NCI-H2227 treated with DMSO at 0.1 percent for 48 hours (cell line): ENCODE results near the gene SLC35G1.

Experiments used
- DNase-seq: peaks from one replicate; lab custom pipeline; 2025; lab: John Stamatoyannopoulos, UW

Gene SLC35G1

DNA sequence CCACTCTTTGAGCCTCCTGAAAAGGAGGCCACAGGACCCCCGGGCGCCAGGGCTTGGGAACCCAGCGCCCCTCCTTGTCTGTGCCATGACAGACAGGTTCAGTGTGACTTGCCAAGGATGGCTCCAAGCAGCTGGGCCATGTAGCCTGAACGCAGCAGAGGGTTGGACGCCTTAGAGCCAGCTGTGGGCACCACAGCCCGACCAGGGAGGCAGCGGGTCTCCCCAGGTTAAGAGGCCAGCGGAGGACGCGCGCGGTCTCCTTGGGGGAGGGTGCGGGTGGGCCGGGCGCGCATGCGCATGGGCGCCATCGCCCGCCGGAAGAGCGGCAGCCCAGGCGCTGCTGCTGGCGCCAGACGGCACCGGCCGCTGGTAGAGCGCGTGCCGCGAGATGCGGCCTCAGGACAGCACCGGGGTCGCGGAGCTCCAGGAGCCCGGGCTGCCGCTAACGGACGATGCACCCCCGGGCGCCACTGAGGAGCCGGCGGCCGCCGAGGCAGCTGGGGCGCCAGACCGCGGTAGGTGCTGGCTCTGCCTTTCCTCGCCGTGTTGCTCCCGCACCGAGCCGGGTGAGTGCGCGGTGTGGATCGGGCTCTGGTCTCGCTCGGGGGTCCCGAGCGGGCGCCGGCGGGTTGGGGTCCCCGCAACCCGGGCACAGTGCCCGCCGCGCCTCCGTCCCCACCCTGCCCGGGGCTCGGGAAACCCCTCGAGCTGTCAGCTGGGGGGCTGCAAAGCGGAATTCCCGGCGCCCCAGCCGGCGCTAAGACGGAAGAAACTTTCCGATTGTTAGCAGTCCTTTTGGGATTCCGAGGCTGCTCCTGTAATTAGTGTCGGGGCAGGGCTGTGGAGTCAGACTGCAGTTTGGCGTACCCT, at the start of gene SLC35G1:
TSS of gene SLC35G1 (plus strand) at position 333 of the 870 bp plus-strand sequence. CDS start at position 389, 56 bp downstream.
- peak; percentile 48 for DNase-seq

DNA sequence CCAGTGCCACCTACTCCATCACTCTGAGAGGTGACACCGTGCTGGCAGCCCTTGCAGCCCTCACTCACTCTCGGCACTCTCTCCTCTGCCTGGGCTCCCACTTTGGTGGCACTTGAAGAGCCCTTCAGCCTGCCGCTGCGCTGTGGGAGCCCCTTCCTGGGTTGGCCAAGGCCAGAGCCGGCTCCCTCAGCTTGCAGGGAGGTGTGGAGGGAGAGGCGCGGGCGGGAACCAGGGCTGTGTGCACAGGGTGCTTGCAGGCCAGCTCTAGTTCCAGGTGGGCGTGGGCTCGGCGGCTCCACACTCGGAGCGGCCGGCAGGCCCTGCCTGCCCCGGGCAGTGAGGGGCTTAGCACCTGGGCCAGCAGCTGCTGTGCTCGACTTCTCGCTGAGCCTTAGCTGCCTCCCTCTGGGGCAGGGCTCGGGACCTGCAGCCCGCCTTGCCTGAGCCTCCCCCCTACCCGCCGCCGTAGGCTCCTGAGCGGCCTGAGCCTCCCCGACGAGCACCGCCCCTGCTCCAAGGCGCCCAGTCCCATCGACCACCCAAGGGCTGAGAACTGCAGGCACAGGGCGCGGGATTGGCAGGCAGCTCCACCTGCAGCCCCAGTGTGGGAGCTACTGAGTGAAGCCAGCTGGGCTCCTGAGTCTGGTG, 48.7 kb upstream of the SLC35G1 start:
- DNase-seq, result no peak

GRCh38 chr10:93849593-93849992, 44.2 kb upstream of the SLC35G1 start:
- no peak for DNase-seq

GRCh38 chr10:93850031-93851015, 43.5 kb upstream of the SLC35G1 start:
- DNase-seq, result no peak

DNA sequence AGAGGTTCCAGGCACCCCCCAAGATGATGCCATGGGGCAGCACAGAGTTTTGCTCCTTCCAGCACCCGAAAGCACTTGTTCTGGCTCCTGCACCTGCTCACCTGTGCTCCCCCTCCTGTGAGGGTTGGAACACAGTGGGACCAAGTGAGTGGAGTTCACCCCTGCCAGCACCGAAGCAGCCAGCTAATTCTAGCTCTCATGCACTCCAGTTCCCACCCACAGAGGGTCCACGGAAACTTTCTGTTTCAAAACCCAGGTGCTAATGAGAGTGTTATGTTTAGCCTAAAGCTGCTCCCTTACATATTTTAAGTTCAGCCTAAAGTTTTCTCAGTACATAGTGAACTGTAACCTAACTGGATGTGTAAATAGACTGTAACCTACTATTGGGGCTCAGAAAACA, 42.6 kb upstream of the SLC35G1 start:
- DNase-seq, result no peak

GRCh38 chr10:93852476-93853095, 41.2 kb upstream of the SLC35G1 start:
- DNase-seq, result no peak

DNA sequence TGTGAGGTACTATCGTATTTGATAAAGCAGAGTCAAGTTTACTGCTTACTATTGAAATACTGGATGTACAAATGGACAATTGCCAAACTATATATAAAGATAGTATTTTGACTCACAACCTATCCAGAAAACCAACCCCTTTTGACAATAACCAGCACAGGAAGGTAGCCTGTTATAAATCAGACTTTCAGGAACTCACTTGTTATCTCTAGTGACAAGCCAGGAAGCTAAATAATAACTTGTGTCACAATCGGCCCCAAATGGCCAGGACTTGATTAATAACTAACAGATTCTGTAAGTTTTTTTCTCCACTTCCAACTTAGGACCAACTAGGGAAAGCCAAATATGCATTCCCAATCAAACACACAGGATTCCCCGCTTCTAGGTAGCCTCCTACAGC, 38.8 kb upstream of the SLC35G1 start:
- no peak for DNase-seq

GRCh38 chr10:93856349-93857145, 37.2 kb upstream of the SLC35G1 start:
- no peak for DNase-seq

GRCh38 chr10:93859049-93859655, 34.6 kb upstream of the SLC35G1 start:
- DNase-seq, result peak; percentile 3

DNA sequence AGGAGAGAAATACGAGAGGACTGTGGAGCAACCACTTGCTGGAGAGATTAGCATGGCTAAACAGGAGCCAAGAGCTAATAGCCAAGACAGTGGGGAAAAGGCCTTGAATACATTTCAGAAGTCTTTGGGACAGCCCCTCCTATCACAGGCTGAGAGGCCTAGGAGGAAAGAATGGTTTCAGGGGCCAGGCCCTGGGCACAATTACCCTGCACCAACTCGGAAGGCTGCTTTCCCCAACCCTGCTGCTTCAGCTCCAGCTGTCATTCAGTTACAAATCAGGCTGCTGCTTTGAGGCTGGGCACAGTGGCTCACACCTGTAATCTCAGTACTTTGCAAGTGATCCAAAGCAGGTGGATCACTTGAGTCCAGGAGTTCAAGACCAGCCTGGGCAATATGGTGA, 32.0 kb upstream of the SLC35G1 start:
- DNase-seq, result no peak

- no peak for DNase-seq
Measured at GRCh38 chr10:93865794-93866425, 27.9 kb upstream of the SLC35G1 start.

DNA sequence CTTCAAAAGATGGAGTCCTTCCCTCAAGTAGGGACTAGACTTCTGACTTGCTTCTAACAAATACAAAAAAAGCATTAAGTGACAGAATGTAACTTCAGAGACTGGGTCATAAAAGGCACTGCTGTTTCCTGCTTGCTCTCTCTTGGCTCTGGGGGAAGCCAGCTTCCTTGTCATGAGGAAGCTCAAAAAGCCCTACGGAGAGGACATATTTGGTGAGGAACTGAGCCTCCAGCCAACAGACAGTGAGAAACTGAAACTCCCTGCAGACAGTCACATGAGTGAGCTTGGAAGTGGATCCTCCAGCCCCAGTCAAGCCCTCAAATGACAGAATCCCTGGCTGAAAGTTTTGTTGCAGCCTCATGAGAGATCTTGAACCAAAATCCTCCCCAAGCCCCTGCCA, 26.3 kb upstream of the SLC35G1 start:
- no peak for DNase-seq

DNA sequence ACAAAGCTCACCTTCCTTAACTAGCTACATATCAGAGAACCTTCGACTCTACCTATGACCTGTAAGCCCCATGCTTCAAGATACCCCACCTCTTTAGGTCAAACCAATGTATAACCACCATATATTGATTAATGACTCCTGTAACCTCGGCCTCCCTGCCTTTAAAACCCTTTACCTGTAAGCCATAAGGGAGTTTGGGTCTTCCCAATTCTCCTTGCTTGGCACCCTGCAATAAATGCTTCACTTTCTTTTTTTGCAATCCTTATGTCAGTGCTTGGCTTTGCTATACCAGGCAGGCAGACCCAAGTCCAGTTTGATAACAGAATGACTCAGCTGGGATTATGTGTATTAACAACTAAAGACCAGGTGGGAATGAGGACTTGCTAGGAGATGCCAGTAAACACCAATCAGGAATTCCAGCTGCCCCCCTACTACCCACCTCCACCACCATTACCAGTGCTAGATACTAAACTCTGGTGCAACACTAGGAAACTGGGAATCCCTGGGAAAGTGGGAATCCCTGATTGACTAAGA, 22.0 kb upstream of the SLC35G1 start:
- no peak for DNase-seq

DNA sequence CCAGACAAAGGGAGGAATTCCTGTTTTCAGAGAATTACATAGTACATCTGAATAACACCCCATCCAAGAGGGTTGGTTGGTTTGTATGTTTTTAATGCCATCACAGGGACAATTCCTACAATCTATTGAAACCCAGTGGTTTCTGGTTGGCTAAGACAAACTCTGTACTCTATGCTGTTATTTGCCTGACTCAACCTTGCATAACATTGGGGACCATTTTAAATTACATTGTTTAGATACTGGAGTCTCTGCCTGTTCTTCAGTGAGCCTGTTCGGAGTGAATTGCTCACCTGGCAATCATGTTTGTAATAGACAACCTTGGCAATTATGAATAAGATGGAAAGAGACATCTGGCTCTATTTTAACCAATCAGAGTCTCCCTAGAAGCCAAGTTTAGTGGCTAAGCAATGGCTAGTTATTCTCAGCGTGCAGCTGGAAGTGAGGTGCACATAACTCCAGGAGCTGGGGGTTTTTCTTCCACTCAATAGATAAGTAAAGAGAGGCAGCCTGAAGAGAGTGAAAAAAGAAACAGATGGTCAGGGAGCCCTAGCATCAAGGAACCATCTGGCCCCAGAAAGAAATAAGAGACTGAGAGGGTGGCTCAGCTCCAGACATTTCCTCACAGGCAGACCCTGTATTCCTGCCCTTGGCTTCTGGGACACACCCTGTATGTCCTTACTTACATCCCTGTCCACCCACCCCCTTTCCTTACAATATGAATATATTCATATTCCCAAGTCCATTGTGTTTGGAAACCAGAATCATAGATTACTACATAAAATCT, 21.2 kb upstream of the SLC35G1 start:
- no peak for DNase-seq

DNA sequence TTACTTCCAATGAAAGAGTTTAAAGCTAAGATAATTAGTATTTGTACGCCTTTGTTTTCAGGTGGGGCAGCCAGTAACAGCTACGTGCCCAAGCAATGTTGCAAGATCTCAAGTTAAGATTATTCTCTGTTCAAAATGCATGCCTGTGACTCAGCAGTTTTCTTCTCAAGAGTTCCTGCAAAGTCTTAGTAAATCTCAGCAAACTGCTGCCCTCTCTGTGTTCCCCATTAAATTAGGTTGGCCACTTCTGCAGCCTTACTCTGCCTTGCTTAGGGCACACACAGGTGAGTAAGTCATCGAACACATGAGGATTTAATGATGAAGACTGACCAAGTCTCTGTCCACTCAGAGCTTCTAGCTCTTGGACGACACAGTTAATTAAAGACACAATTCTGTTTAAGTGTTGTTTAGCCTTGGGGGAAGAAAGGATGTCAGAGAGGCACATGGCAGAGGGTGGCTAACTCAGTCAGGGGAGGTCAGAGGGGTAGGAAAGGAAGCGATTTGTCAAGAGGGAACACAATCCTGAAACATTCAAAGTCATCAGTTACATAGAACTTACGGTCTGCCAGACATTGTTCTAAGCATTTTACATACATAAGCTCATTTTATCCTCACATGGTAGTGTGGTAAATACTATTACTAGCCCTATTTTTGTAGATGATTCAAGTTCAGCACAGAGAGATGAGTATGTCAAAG, 20.2 kb upstream of the SLC35G1 start:
- peak; percentile 11 for DNase-seq

DNA sequence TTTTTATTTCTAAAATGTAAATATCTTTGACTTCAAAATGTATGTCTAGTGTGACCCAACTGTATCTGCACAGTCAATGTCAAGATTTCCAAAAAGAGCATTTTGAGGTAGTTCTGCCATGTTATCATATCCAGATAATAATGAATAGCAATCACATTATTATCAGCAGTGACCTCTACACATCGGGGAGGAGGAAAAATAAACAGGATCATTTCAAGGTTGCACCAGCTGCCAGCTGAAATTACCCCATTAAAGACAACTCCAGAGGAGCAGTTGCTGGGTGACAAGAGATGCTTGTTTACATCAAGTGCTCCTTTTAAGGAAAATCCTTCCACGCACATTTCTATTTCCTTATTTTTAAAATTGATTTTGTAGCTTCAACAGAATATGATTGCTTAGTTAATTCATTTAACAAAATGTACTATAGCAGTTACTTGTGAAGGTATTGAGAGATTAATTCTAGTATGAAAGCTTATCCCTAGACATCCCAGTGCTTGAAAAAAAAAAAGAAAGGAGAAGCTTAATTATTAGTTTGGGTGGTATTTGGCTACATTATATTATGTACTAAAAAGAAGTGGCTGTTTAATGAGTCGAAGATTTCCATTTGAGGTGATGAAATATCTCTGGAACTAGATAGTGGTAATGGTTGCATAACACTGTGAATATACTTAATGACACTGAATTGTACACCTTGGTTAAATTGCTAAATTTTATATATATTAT, 19.3 kb upstream of the SLC35G1 start:
- DNase-seq, result peak; percentile 71

DNA sequence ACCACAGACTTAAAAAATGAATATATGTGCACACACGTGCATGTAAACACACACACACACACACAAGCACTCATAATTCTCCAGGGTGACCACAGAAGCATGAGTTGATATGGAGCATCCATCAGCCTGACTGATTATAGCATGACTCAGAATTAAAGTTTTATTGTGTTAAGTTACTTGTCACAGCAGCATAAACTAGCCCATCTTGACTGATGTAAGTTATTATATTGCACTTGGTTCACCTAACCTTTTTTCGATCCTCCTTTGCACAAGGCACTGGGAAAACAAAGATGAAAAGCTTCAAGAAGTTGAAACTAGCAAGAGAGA, 18.8 kb upstream of the SLC35G1 start:
- no peak for DNase-seq

DNA sequence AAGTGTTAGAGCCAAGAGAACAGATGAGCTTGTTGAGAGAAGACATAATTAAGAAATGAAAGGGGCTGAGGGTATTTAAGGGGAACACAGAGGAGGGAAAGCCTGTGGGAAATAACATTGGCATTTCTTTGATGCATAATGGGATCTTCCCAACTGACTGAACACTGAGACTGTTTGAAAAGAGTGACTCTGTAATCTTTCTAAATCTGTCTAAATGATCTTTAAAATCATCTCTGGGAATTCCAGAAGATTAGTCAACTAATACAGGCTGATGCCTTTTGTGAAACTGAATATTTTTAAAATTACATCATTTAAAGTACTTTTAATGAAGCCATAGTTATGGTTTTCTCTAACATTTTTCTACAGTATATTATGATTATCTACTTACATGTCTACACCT, 17.4 kb upstream of the SLC35G1 start:
- DNase-seq, result no peak
